Hematopoietic multipotent progenitor cell treated with erythropoietin and hydrocortisone succinate and interleukin-3 and kit ligand, for 4 days (in vitro differentiated cells): Measurements from ENCODE around the gene GRIP1.
A peak's percentile ranks its signal among the peaks of the same experiment; 100 is the strongest.

Experiments
- DNase-seq: peaks from one replicate; pipeline ENCODE4 v3.0.0-alpha.2; 2015

Gene GRIP1

DNA sequence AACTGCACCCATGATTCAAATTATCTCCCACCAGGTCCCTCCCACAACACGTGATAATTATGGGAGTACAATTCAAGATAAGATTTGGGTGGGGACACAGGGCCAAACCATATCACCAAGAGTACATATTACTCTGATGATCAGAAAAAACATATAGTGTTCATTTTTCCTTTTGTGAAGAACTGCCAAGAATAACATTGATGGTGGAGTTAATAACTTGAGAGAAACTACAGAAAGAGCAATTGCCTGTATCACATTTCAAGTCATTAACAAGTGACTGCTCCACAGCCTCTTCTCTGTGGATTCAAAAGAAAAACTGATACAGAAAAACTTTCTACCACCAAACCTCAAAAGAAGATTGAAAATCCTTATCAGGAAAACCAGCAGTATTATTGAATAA is 34.7 kb downstream of the GRIP1 start:
- DNase-seq = peak; percentile 19

DNA sequence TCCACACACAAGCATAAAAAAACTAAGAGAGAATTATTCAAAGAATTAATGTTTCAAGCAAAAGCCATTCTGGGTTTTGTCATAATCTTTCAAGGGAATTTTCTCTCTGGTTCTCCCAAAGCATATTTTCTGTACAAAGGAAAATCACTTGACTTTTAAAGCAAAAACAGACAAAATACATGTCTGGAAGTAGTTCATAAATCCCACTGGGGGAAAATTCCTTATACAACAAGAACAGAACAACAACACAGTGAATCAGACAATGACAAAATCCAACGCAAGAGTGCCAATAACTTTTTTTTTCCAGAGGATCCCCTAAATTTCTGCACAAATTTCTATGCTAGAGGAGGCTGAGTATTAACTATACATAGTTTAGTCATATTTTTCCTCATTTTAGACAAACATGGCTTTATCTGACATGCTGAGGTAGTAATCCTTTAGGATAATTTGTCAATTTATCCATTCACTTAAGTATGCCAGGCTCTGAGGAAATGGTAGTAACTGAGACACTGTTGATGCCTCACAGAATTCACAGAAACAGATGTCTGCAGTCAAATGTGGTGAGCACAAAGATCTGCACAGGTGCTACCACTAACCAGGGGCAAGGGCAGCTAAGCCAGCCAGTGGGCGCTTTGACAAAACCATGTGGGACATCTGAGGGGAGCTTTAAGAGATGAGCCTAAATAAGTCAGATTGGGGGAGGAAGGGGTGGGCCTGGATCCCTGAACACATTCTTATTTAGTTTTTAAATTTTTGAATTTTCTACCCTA is 38.0 kb downstream of the GRIP1 start:
- DNase-seq = no peak

DNA sequence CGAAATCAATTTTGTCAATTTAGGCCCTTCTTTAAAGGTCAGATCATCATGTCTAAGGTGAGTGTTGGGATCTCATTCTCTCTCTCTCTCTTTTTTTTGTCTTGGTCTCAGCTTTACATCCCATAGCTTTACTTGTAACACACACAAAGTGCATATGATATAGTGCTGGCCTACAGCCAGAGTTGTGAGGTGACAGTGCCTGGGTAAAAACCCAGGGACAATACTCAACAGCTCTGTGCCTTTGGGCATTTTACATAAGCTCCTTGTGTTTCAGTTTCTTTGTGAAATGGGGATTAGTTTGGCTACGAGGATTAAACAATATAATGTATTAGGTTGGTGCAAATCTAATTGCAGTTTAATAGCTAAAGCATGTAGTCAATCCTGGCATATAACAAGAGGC is 40.2 kb downstream of the GRIP1 start:
- DNase-seq = no peak

DNA sequence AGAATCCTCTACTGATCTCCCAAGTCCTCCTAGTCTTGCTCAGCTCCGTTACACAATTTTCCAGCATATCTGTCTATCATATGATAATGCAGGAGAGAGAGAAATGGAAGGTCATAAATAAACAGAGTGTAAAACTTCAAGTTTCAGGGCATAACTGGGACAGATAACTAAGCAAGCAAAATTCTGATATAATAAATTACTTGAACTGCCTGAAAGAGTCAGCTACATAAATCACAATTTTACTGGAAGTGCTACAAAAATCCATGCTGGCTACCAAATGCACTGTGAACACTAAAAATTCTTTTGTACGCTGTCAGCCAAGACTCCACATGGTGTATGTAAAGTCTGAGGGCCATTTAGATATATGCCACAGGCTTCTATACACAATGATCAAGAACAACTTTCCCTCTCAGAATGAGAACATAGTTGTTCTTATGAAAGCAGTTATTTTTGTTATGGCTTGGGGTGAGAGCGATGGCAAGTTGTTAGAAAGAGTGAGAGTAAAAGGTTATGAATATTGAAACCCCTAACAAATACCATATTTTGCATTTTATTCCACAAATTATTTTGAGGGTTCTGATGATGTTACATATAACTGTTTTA is 41.1 kb downstream of the GRIP1 start:
- no peak for DNase-seq

DNA sequence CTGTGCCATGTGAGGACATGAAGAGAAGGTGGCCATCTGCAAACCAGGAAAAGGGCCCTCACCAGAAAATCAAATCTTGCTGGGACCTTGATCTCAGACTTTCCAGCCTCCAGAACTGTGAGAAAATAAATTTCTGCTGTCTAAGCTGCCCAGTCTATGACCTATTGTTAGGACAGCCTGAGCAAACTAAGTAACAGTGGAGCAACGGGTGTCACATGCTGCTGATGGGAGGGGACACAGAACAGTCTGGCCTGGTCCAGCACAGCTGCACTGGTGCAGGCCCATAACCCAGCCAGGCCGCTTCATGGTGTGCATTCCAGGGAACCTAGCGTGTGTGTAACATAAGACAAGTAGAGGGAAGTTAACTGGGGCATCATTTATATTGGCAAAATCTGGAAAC is 42.1 kb downstream of the GRIP1 start:
- DNase-seq = no peak

DNA sequence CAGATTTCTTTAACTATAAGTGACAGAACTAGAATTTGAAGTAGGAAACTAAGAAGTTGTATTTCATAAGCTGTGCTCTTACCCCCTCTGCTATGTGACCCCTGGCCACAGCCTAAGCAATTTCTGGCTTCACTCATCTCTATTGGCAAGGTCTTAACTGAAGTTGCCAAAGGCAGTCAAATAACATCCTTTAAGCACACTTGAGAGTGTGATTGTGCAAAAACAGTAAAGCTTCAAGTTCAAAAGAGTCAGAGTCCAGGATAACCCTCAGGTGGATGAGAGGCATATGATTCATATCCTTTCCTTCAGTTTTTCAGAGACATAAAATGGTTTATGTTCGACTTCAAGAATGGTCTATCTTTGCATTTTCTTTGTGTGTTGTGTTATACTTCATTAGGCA is 45.2 kb downstream of the GRIP1 start:
- no peak for DNase-seq

DNA sequence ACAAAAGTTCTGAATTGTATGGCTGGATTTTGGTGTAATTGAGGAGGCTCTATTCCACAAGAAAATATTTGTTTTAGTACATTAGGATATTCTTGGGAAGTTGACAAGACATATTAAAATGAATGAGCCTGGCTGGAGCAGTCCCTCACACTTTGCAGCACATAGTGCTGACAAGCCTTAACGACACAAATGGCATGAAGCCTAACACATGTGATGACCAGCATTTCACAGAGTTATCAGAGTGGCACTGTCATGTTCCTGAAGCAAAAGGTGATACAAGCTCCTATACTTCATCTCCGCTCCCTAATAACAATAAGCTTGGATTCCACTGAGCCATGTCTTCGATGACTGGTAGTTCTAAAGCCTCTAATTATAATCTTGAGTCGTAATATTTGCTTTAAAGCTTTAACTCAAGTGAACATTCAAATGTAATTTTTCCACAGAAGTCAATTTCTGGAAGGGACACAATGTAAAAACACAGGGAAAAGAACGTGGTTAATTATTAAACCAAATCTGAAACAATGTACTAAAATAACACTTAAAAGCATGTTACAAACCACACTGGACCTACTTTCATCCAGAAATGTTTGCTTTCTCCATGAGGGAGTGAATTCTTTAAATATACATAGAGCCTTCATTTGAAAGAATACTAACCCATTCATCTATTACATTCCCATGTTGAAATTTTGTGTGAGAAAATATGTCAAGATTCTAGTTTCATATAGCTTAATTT is 49.6 kb downstream of the GRIP1 start:
- DNase-seq = no peak

DNA sequence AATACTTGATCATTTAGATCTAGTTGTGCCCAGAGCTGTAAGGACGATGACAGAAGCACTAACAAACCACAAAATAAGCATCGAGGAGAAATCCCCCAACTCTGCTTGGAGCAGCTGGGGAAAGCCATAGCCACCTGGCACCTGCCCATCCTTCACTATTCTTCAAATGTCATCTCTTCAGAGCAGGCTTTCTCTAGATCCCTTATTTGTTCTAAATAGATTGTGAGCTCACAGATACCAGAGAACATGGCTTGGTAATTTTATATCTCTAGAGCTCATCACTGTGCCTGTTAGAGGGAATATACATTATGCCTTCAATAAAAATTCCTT is 50.9 kb downstream of the GRIP1 start:
- DNase-seq = no peak

DNA sequence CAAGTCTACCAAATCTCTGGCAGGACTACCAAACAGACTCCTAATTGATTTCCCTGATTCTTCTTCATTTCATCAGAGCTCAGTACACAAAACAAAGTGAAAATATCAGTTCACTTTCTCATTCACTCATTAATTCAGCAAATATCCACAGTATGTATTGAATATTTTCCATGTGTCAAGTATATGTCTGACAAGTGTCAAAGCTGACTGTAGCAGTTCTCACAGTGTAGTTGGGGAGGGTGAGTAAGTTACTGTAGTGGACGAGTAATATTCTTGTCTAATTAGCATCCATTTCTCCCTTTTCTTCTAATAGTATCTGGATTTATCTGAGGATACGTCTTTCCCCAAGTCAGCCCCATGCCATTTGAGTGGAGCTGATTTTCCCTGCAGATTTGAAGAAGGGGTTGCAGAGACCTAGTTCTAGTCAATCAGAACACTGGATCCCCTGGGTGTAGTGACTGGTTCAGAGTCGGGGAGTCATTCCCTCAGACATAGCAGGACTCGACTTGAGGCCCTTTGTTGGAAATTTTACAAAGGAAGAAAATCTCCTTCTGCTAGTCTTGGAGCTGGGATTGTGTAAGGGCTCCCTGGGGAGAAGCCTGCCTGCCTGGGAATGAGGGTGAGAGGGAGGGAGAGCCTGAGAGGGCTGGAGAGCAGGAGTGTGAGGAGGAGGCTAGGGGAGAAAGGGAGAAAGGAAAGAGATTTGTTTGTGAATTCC is 51.4 kb downstream of the GRIP1 start:
- DNase-seq = no peak

DNA sequence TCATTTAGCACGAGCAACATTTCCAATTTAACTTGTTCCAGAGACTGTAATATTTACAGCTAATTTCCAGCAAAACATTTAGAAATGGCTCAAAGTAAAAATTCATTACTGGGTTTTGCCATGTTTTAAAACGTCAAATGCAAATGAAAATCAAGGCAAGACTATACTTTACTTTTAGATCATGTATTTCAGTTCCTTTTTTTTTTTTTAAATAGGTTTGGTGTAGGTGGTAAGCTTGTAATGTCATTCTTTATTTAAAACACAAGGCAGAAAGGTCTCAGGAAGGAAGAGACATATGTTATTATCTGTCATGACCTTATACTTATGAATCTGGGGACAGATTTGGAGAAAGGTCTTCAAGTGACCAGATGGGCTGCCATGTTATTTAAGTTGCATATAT is 54.1 kb downstream of the GRIP1 start:
- DNase-seq = no peak

DNA sequence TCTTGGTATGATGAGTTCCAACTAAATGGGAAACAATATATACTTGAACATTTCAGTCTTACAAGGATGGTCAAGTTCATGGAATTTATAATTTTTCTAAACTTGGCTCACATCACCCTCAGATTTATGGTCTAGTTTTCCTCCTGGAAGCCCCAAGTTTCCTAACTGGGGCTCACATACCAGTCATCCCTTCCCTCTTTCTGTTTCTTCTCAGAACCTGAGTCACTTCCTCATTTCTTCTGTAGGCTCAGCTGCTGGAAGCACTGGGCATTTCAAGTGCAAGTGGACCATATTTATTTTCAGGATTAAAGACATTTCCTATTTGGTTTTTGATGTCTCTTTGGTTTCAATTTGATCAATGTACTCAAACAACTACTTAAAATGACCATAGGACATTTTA is 55.4 kb downstream of the GRIP1 start:
- peak; percentile 38 for DNase-seq

DNA sequence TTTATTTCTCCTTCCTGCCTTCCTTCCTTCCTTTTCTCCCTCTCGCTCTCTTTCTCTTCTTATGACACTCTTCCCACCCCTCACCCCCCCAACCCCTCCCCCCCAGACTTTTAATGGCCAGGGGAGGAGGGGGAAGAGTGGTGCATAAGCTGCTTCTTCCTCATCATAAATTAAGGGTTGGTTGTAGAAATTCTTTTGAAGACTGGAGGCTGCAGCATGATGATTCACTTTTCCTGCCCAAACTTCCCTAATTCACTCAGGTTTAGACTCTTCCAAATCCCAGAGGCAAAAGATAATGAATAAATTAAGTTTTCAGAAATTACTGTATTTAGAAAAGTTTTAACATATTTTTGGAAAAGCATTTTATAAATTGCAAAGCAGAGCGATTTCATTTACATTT is 58.2 kb downstream of the GRIP1 start:
- no peak for DNase-seq

DNA sequence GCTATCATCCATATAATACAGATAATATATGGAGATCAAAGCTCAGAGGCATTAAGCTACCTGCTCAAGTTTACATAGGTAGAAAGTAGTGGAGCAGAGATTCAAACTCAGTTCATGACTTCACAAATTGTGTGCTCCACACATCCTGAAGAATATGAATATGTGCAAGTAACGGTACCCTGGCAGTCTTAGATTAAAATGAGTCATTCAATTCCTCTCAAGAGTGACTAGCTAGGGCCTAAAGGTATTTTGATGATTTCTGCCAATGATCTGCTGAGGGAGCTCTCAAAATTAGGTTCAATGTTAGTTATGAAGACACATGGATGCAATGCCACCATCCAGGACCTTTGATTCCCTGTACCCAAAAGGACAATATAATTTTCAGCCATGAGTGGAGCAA is 58.9 kb downstream of the GRIP1 start:
- no peak for DNase-seq

DNA sequence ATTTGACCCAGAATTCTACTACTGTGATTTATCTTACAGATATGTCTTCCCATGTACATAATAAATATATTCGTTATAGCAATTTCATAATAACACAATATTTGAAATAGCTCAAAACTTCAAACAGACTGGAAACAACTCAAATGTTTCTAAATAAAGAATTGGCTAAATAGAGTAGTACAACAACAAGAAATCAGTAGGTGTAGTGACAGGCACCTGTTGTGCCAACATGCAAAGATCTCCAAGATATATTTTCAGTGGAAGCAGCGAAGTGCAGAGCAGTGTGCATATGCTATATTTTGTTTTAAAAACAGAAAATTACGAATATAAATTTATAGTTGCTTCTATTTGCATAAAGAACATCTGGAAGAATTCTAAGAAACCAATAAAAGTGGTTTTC is 60.9 kb downstream of the GRIP1 start:
- DNase-seq = no peak

DNA sequence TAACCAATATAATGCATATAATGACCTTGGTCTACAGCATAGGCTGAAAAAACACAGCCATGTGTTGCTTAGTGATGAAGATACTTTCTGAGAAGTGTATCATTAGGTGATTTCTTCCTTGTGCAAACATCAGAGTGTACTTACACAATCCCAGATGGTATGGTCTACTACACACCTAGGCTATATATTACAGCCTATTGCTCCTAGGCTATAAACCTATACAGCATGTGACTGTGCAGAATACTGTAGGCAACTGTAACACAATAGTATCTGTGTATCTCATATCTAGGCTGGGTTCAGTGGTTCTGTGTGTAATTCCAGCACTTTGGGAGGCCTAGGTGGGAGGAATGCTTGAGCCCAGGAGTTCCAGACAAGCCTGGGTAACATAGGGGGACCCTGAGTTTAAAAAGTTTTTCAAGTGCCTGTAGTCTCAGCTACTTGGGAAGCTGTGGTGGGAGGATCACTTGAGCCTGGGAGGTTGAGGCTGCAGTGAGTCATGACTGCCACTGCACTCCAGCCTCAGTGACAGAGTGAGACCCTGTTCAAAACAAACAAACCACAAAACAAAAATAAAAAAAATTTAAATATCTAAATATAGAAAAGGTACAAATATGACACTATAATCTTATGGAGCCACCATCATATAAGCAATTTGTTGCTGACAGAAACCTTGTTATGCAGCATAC is 66.6 kb downstream of the GRIP1 start:
- DNase-seq = no peak

DNA sequence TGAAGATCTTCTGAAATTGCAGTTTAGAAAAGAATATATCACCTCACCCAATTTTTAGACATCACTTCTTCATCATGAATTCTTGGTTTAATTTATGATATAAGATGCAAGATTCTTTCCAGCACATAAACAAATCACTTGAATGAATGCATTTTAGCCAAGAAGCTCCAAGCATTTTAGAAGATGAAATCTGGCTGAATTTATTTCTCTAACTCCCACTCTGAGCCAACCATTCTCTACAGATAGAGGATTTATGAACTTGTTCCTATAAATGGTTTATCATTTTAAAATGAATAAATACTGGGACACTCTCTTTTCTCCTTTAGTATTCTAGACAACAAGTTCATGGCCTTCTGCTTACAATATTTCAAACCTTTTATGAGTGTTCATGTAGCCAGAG is 71.7 kb downstream of the GRIP1 start:
- DNase-seq = no peak

DNA sequence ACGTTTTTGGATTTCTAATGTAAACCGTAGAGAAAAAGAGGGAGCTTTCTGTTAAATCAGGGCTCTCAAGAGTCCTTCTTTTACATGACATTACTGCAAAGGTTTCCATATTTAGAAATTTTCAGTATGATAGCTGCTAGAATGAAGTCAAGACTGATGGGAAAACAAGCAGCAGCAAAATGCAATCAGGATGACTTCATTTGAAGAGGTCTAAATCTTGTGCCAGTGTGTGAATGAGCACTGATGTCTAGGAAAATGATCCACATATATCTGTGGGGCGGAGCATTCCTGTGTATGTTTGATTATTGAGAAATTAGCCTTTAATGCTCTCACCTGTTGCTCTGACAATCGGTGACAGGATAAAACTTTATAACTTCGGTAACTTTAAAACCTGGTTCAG is 73.6 kb downstream of the GRIP1 start:
- DNase-seq = no peak

DNA sequence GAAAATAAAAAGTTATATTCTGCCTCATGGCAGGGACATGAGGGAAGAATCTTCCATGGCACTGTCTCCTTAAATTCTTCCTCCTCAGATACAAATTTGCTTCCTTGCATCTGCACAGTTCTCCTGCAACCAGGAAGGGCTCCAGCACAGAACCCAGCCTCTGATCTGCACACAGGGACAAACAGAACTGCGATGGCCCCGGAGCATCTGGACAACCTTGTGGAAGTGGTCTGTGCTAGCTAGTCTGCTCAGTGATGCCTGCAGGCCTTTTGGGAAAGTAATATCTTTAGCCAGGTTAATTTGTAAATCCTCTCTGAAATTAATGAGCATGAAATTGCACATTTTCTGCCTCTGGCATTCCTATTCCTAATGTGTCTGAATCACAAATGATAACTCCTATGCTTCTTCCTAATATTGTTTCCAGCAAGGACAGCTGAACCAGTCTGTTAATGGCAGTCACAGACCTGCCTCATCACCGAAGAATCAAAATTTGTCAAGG is 74.8 kb downstream of the GRIP1 start:
- DNase-seq = no peak

DNA sequence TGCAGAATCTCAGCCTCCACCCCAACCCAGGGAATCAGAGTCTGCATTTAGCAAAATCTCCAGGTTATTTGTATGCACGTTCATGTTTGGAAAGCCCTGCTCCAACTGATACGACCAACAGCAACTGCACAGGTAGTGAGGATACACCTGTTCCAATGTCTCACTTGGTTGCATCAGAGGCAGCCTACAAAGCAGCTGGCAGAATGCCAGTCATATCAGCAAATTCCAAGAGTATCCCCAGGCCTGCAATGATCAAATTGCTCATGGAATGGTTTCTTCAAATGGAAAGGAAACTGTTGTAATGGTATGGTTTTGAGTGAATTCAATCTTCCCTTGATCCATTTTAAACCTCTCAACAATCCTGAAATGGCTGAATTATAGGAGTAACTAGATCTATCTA is 75.4 kb downstream of the GRIP1 start:
- no peak for DNase-seq

DNA sequence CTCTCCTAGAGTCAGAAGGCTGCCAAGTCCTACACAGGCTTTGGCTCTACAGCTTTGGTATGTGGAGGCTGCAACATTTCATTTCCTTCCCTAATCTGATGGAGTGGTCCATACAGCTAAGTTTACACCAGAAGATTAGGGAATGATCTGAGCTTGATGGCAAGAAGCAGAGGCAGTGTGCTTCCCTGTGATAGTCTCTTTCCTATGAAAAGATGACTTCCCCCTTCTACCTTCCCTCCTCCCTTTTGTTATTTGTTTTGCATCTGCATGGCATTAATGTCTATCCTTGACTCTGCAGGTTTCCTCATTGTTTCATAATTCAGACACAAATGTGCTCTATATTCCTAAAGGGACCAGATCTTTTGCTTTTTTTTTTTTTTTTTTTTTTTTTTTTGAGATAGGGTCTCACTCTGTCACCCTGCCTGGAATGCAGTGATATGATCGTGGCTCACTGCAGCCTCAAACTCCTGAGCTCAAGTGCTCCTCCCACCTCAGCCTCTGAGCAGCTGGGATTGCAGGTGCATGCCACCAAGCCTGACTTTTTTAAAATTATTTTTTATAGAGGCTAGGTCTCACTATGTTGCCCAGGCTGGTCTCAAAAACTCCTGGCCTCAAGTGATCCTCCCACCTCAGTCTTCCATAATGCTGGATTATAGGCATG is 76.3 kb downstream of the GRIP1 start:
- no peak for DNase-seq

DNA sequence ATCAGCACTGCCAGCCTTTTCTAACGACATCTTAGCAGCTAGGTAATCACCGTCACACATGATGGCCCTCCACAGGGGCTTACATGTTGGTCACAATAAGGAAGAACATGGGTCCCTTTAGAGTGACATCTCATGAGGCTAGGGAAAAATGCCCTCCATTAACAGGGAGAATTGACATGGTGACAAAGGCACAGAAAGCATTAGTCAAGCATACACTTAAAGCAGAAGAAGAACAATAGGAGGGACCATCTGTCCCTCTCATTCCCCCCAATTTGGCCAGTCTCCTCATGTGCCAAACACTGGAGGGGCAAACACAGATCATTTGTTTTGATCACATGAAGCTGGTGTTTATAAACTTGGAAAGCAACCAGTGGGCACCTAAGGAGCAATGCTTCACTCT is 78.0 kb downstream of the GRIP1 start:
- no peak for DNase-seq

DNA sequence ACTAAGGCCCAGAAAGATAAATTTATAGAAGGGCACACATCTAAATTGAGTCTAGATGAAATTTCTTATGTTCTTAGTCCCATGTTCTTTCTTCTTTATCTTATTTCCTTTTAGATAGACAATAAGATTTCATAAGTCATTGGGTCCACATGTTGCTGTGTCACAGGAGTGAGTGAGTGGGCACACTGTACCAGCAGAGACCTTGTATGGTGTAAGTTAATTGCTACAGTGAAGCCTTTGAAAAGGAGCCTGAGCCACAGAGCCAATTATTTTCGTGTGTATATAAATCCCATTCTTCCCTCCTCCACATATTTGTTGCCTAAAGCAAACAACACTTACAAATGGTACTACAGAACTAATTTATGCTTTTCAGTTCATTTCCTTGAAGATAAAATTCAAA is 79.1 kb downstream of the GRIP1 start:
- DNase-seq = no peak
